ENCODE results near the gene MYLK.

MYLK gene

GRCh38 chr3:123650101-123650500 is 234.0 kb downstream of the MYLK start:
- no peak for DNase-seq (ENCODE audit: low read depth, low spot score)

GRCh38 chr3:123648696-123649405 is 235.3 kb downstream of the MYLK start:
- DNase-seq (ENCODE audit: low read depth, low spot score): no peak

GRCh38 chr3:123644358-123644757 is 239.8 kb downstream of the MYLK start:
- DNase-seq (ENCODE audit: low read depth, low spot score): no peak

GRCh38 chr3:123642957-123643330 is 241.2 kb downstream of the MYLK start:
- no peak for DNase-seq (ENCODE audit: low read depth, low spot score)

GRCh38 chr3:123642182-123642956 is 241.8 kb downstream of the MYLK start:
- DNase-seq (ENCODE audit: low read depth, low spot score): peak; percentile 99

- no peak for DNase-seq (ENCODE audit: low read depth, low spot score)
Measured at GRCh38 chr3:123641505-123641904, 242.6 kb downstream of the MYLK start.

- DNase-seq (ENCODE audit: low read depth, low spot score): no peak
Measured at GRCh38 chr3:123640740-123641462, 243.2 kb downstream of the MYLK start.

- DNase-seq (ENCODE audit: low read depth, low spot score): no peak
Measured at GRCh38 chr3:123640311-123640710, 243.8 kb downstream of the MYLK start.

- DNase-seq (ENCODE audit: low read depth, low spot score): no peak
Measured at GRCh38 chr3:123638936-123639689, 245.0 kb downstream of the MYLK start.

- DNase-seq (ENCODE audit: low read depth, low spot score): no peak
Measured at GRCh38 chr3:123637841-123638240, 246.3 kb downstream of the MYLK start.

- DNase-seq (ENCODE audit: low read depth, low spot score): peak; percentile 67
Measured at GRCh38 chr3:123637131-123637530, 247.0 kb downstream of the MYLK start.

- DNase-seq (ENCODE audit: low read depth, low spot score): peak; percentile 94
Measured at GRCh38 chr3:123636431-123636841, 247.7 kb downstream of the MYLK start.

GRCh38 chr3:123635717-123636116 is 248.4 kb downstream of the MYLK start:
- no peak for DNase-seq (ENCODE audit: low read depth, low spot score)

GRCh38 chr3:123635217-123635616 is 248.9 kb downstream of the MYLK start:
- peak; percentile 76 for DNase-seq (ENCODE audit: low read depth, low spot score)

GRCh38 chr3:123634149-123635051 is 249.7 kb downstream of the MYLK start:
- DNase-seq (ENCODE audit: low read depth, low spot score): no peak

GRCh38 chr3:123633530-123633929 is 250.6 kb downstream of the MYLK start:
- DNase-seq (ENCODE audit: low read depth, low spot score): no peak

- no peak for DNase-seq (ENCODE audit: low read depth, low spot score)
Measured at GRCh38 chr3:123632161-123632655, 251.9 kb downstream of the MYLK start.

- no peak for DNase-seq (ENCODE audit: low read depth, low spot score)
Measured at GRCh38 chr3:123629747-123630047, 254.4 kb downstream of the MYLK start.

GRCh38 chr3:123628996-123629746 is 255.0 kb downstream of the MYLK start:
- DNase-seq (ENCODE audit: low read depth, low spot score): no peak
